Thyroid gland (tissue), 4 donors: ENCODE measurements around the gene CABLES2.

Experiments
- POLR2A ChIP-seq, 2 donors: fragments of 450-650 bp; IDR thresholded peaks; one replicate each; pipeline ENCODE4 v1.6.1; 2017; ENCODE audit warnings: antibody characterized with exemption in 2 of 2, mild to moderate bottlenecking in 2 of 2, moderate library complexity in 1 of 2
- TF ChIP-seq, protein P1 (sequence below), 6 experiments: fragments of 200-600 bp in 3 of 6; fragments of 450-650 bp in 3 of 6; sonication (generic) in 3 of 6; IDR thresholded peaks; one replicate each; pipeline ENCODE4 v1.5.1; 2016 to 2019; ENCODE audit warnings: antibody characterized with exemption in 6 of 6, mild to moderate bottlenecking in 2 of 6, inconsistent platforms in 1 of 6, moderate library complexity in 1 of 6

DNA sequence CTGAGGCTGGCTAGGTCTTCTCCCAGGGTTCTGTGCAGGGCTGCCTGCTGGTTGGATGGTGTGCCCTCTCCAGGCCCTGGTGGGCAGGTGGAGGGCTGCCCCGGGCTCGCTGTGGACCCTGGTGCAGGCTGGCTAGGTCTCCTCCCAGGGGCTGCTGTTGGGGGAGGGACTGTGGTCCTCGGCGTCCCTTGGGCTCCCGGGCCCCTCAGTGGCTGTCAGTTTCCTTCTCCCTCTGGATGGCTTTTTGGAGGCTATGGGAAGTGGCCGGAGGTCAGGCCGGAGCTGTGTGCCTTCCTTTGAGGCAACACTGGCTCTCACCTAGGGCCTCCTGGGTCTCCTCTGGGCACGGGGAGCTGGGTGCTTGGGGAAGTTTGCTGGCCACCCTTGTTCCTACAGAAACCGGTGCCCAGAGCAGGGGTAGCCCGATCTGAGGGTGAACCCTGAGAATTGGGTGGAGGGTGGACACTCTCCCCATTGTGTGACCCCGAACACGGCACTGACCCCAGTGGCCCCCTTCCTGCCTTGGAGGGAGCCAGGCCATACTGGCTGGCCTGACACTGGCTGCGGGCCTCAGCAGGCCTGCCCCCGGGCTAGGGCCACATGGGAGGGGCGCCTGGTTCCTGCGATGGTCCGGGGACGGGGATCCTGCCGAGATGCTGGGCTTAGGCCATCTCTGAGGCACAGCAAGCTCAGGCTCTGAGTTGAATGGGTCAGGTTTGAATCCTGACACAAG lies 3.8 kb upstream of the CABLES2 start:
- no peak for TF ChIP-seq POLR2A (IDR thresholded peaks at IDR 0.05)
- TF ChIP-seq, protein P1, sequence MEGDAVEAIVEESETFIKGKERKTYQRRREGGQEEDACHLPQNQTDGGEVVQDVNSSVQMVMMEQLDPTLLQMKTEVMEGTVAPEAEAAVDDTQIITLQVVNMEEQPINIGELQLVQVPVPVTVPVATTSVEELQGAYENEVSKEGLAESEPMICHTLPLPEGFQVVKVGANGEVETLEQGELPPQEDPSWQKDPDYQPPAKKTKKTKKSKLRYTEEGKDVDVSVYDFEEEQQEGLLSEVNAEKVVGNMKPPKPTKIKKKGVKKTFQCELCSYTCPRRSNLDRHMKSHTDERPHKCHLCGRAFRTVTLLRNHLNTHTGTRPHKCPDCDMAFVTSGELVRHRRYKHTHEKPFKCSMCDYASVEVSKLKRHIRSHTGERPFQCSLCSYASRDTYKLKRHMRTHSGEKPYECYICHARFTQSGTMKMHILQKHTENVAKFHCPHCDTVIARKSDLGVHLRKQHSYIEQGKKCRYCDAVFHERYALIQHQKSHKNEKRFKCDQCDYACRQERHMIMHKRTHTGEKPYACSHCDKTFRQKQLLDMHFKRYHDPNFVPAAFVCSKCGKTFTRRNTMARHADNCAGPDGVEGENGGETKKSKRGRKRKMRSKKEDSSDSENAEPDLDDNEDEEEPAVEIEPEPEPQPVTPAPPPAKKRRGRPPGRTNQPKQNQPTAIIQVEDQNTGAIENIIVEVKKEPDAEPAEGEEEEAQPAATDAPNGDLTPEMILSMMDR (IDR thresholded peaks at IDR 0.05): no peak
